GM18907 (cell line): ENCODE data around the gene CPED1.
"Not testable (repeated sequence)": the region's sequence is repeated elsewhere in the genome, so short reads cannot be mapped to it uniquely, and the experiment has no call there.

ENCODE experiments used
- ATAC-seq: cut with Tn5 transposase; IDR thresholded peaks from one replicate; pipeline ENCODE4 v1.9.1; 2021; ENCODE audit warnings: mild to moderate bottlenecking, moderate library complexity; ENCODE audit not compliant: unreplicated experiment

The CPED1 gene

GRCh38 chr7:121059979-121060509, 71.5 kb downstream of the CPED1 start:
- ATAC-seq: not testable (repeated sequence)

- ATAC-seq: no peak
Measured at GRCh38 chr7:121061677-121062582, 73.4 kb downstream of the CPED1 start.

GRCh38 chr7:121062671-121063279, 74.3 kb downstream of the CPED1 start:
- ATAC-seq: no peak

GRCh38 chr7:121067717-121068116, 79.2 kb downstream of the CPED1 start:
- ATAC-seq: not testable (repeated sequence)

GRCh38 chr7:121069346-121070100, 81.0 kb downstream of the CPED1 start:
- ATAC-seq: no peak

GRCh38 chr7:121071132-121071531, 82.6 kb downstream of the CPED1 start:
- no peak for ATAC-seq

GRCh38 chr7:121071662-121072061, 83.2 kb downstream of the CPED1 start:
- ATAC-seq: no peak

- ATAC-seq: no peak
Measured at GRCh38 chr7:121072826-121073225, 84.3 kb downstream of the CPED1 start.

- ATAC-seq: no peak
Measured at GRCh38 chr7:121073463-121074099, 85.1 kb downstream of the CPED1 start.

- ATAC-seq: not testable (repeated sequence)
Measured at GRCh38 chr7:121075424-121075841, 86.9 kb downstream of the CPED1 start.

GRCh38 chr7:121075952-121076349, 87.4 kb downstream of the CPED1 start:
- no peak for ATAC-seq

- ATAC-seq: peak; percentile 58
Measured at GRCh38 chr7:121076350-121077164, 88.0 kb downstream of the CPED1 start.

- ATAC-seq: no peak
Measured at GRCh38 chr7:121077165-121077630, 88.7 kb downstream of the CPED1 start.

- no peak for ATAC-seq
Measured at GRCh38 chr7:121078701-121079227, 90.3 kb downstream of the CPED1 start.

- ATAC-seq: no peak
Measured at GRCh38 chr7:121079425-121080169, 91.1 kb downstream of the CPED1 start.

- no peak for ATAC-seq
Measured at GRCh38 chr7:121080257-121080912, 91.9 kb downstream of the CPED1 start.

GRCh38 chr7:121080913-121081326, 92.4 kb downstream of the CPED1 start:
- no peak for ATAC-seq

GRCh38 chr7:121081327-121081936, 92.9 kb downstream of the CPED1 start:
- peak; percentile 85 for ATAC-seq
